OCI-LY1 (cell line): ENCODE measurements around the gene CTSE.

Experiments used
- EZH2 ChIP-seq: fragments of 200-600 bp; sonication (generic), shearing (Covaris generic); IDR thresholded peaks from 2 replicates; pipeline ENCODE4 v1.8.0; 2017; ENCODE audit warnings: borderline replicate concordance, mixed run types, mild to moderate bottlenecking, antibody characterized with exemption, low read length, moderate library complexity, mixed read lengths
- TF ChIP-seq, protein P1 (sequence below): fragments of 200-600 bp; sonication (generic), shearing (Covaris generic); IDR thresholded peaks from 2 replicates; pipeline ENCODE4 v1.5.1; 2017; ENCODE audit warnings: mild to moderate bottlenecking, antibody characterized with exemption, low read length, moderate library complexity, mixed read lengths

DNA sequence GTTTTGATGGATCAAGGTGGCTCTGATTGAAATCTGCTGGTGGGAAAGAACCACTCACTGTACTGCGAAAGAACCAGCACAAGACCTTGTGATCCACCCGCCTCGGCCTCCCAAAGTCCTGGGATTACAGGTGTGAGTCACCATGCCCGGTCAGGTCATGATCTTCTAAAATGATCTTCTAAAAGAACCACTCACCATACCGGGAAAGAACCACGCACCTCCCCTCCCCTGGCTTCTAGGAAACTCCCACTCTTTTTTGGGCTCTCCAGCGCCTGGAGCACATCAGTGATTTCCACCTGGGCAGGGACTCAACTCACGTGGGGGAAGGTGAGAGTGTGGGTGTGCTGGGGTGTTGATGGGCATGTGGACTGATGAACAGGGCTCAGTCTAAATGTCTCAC lies 12.6 kb downstream of the CTSE start:
- TF ChIP-seq, protein P1, sequence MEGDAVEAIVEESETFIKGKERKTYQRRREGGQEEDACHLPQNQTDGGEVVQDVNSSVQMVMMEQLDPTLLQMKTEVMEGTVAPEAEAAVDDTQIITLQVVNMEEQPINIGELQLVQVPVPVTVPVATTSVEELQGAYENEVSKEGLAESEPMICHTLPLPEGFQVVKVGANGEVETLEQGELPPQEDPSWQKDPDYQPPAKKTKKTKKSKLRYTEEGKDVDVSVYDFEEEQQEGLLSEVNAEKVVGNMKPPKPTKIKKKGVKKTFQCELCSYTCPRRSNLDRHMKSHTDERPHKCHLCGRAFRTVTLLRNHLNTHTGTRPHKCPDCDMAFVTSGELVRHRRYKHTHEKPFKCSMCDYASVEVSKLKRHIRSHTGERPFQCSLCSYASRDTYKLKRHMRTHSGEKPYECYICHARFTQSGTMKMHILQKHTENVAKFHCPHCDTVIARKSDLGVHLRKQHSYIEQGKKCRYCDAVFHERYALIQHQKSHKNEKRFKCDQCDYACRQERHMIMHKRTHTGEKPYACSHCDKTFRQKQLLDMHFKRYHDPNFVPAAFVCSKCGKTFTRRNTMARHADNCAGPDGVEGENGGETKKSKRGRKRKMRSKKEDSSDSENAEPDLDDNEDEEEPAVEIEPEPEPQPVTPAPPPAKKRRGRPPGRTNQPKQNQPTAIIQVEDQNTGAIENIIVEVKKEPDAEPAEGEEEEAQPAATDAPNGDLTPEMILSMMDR, result no peak
- no peak for TF ChIP-seq EZH2
